RKO (cell line): Measurements from ENCODE around the gene YAP1.
"Not testable (repeated sequence)": the region's sequence is repeated elsewhere in the genome, so short reads cannot be mapped to it uniquely, and the experiment has no call there.

Experiments used
- DNase-seq: peaks from one replicate; pipeline ENCODE4 v3.0.0-alpha.2; 2016; ENCODE audit warnings: low spot score

YAP1 gene

GRCh38 chr11:102241026-102241425 is 130.8 kb downstream of the YAP1 start:
- DNase-seq = peak; percentile 16

GRCh38 chr11:102243399-102243884 is 133.2 kb downstream of the YAP1 start:
- DNase-seq = no peak

GRCh38 chr11:102244681-102245409 is 134.6 kb downstream of the YAP1 start:
- no peak for DNase-seq

- DNase-seq = no peak
These were observed 141.2 kb downstream of the YAP1 start for GRCh38 chr11:102251423-102251822.

- no peak for DNase-seq
These were observed 142.2 kb downstream of the YAP1 start for GRCh38 chr11:102252339-102252891.

GRCh38 chr11:102253020-102253715 is 142.9 kb downstream of the YAP1 start:
- DNase-seq = no peak

GRCh38 chr11:102254047-102254446 is 143.8 kb downstream of the YAP1 start:
- DNase-seq = peak; percentile 20

GRCh38 chr11:102256251-102256650 is 146.0 kb downstream of the YAP1 start:
- no peak for DNase-seq

GRCh38 chr11:102260241-102260640 is 150.0 kb downstream of the YAP1 start:
- DNase-seq = no peak

- no peak for DNase-seq
These were observed 153.2 kb downstream of the YAP1 start for GRCh38 chr11:102263379-102264003.

GRCh38 chr11:102264704-102265103 is 154.5 kb downstream of the YAP1 start:
- not testable (repeated sequence) for DNase-seq

GRCh38 chr11:102266099-102266498 is 155.9 kb downstream of the YAP1 start:
- no peak for DNase-seq

GRCh38 chr11:102267609-102268008 is 157.4 kb downstream of the YAP1 start:
- DNase-seq = peak; percentile 17

- peak; percentile 63 for DNase-seq
These were observed 158.1 kb downstream of the YAP1 start for GRCh38 chr11:102268083-102268984.

GRCh38 chr11:102268985-102269470 is 158.8 kb downstream of the YAP1 start:
- DNase-seq = no peak

- DNase-seq = peak; percentile 39
These were observed 159.7 kb downstream of the YAP1 start for GRCh38 chr11:102269927-102270326.

- no peak for DNase-seq
These were observed 162.0 kb downstream of the YAP1 start for GRCh38 chr11:102272047-102272824.

- no peak for DNase-seq
These were observed 164.4 kb downstream of the YAP1 start for GRCh38 chr11:102274628-102275027.

GRCh38 chr11:102276362-102276761 is 166.1 kb downstream of the YAP1 start:
- DNase-seq = no peak

GRCh38 chr11:102276783-102277182 is 166.5 kb downstream of the YAP1 start:
- no peak for DNase-seq
